ENCODE results near the gene DNAJB2. TPM values are rescaled to one million over a fixed set of nuclear protein-coding genes. Genes with fewer than 3 reads are reported as not detected.

Gene DNAJB2
- total RNA-seq, 1 experiment from 2014 or later, result 36.2 TPM

DNA sequence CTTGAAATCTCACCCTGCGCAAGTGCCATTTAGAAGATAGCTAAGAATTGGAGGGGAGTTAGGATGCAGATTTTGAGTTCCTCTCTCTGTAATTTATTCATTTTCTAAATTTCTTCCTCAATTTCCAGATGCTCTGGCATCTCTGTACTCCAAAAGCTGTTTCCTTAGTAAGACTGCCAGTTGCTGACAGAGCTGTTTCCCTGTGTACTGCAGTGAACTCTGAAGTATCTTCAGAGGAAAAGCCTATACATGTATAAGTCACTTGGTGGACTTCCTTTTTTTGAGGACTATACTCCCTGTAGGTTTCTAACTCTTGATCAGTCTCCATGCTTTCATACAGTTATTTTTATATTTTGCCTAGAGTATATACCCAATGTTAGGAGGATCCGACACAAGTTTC lies 54.9 kb downstream of the DNAJB2 start:
- no peaks in the 10 kb centered on the region for H3K79me2 ChIP-seq (ENCODE audit: insufficient read depth, low read length)
- H4K20me1 ChIP-seq (ENCODE audit: insufficient read depth), result no peaks in the 10 kb centered on the region
- intact Hi-C loops (cut with micrococcal nuclease), result no loop called here
- H3K9me3 ChIP-seq (ENCODE audit: control insufficient read depth in 1 of 2, insufficient read depth in 1 of 2, low read depth in 1 of 2, low read length in 2 of 2), result no peaks in the 10 kb centered on the region
- no peak overlapping the region for H2AFZ ChIP-seq (ENCODE audit: low read depth, low read length, poor library complexity, severe bottlenecking)
- DNase-seq (ENCODE audit: low read depth, low spot score), result no peak
- no peaks in the 10 kb centered on the region for H3K9me2 ChIP-seq (ENCODE audit: insufficient read depth)
- RAD21 ChIA-PET (ENCODE audit: low non-redundant PET in 1 of 2, low total read pairs in 2 of 2, uncharacterized antibody in 2 of 2, unreplicated experiment in 2 of 2), result no interaction called here
- POLR2A ChIA-PET, result no interaction called here
- H3K9ac ChIP-seq (ENCODE audit: low read length), result no peak overlapping the region
- no peak for ATAC-seq
- CTCF ChIA-PET, result interaction anchor here (1.0 kb wide), 1 partner anchor 39 kb away, joined by 4 read pairs; no protein-coding TSS in a partner anchor
- peaks cover 8% of the 10 kb centered on the region; the same call in 1 of the 2 replicates for H3K27me3 ChIP-seq (ENCODE audit: insufficient read depth, low read length)
- H3K4me2 ChIP-seq (ENCODE audit: low read length), result no peak overlapping the region
- no peak overlapping the region for H3K4me3 ChIP-seq (replicated peaks in 1 of 2; ENCODE audit: low read depth in 1 of 2, low read length in 2 of 2)
- H3K4me1 ChIP-seq (ENCODE audit: control insufficient read depth in 1 of 2, insufficient read depth in 2 of 2, low read length in 2 of 2), result no peaks in the 10 kb centered on the region
- H3K27ac ChIP-seq (ENCODE audit: low read depth, low read length), result no peak overlapping the region
- BruUV-seq (replicated peaks), result no TSS peak
- TF ChIP-seq CEBPB (IDR thresholded peaks at IDR 0.05; ENCODE audit: low read depth) (no peak), SIN3A (IDR thresholded peaks at IDR 0.05; ENCODE audit: low read depth) (no peak), RAD21 (IDR thresholded peaks at IDR 0.05; ENCODE audit: low read depth) (no peak)
- TF ChIP-seq, protein P1, sequence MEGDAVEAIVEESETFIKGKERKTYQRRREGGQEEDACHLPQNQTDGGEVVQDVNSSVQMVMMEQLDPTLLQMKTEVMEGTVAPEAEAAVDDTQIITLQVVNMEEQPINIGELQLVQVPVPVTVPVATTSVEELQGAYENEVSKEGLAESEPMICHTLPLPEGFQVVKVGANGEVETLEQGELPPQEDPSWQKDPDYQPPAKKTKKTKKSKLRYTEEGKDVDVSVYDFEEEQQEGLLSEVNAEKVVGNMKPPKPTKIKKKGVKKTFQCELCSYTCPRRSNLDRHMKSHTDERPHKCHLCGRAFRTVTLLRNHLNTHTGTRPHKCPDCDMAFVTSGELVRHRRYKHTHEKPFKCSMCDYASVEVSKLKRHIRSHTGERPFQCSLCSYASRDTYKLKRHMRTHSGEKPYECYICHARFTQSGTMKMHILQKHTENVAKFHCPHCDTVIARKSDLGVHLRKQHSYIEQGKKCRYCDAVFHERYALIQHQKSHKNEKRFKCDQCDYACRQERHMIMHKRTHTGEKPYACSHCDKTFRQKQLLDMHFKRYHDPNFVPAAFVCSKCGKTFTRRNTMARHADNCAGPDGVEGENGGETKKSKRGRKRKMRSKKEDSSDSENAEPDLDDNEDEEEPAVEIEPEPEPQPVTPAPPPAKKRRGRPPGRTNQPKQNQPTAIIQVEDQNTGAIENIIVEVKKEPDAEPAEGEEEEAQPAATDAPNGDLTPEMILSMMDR (IDR thresholded peaks at IDR 0.05 in 2 of 3, conservative IDR thresholded peaks at IDR 0.05 in 1 of 3; ENCODE audit: borderline replicate concordance in 1 of 3, insufficient read depth in 1 of 3, low read depth in 2 of 3, low read length in 2 of 3), result no peak
- no peaks in the 10 kb centered on the region for H3K36me3 ChIP-seq (ENCODE audit: control insufficient read depth in 1 of 2, insufficient read depth in 2 of 2, low read length in 2 of 2)

DNA sequence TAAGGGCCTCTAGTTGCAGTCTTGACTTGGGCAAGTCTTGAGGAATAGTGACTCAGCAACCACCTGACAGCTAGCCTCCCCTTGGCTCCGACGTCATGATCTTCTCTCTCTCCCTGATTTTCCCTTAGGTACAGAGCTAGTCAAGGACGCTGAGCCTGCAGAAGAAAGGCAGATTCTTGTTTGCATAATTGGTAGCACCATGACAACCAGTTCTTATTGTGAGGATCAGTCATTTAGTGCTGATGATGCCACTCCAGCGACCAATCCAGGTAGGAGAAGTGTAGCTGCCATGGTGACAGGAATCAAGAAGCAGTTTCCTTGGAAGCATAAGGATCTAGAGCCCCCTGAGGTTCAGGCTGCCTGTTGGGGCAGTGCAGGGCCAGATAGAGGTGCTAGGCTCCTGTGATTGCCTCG lies 56.2 kb downstream of the DNAJB2 start:
- Histone ChIP-seq H3K27me3 (ENCODE audit: insufficient read depth, low read length) (no peaks in the 10 kb centered on the region; the same call in 1 of the 2 replicates), H3K4me2 (ENCODE audit: low read length) (no peak overlapping the region), H3K4me1 (ENCODE audit: control insufficient read depth in 1 of 2, insufficient read depth in 2 of 2, low read length in 2 of 2) (no peaks in the 10 kb centered on the region), H3K9ac (ENCODE audit: low read length) (no peak overlapping the region), H3K79me2 (ENCODE audit: insufficient read depth, low read length) (no peaks in the 10 kb centered on the region), H3K36me3 (ENCODE audit: control insufficient read depth in 1 of 2, insufficient read depth in 2 of 2, low read length in 2 of 2) (no peaks in the 10 kb centered on the region), H4K20me1 (ENCODE audit: insufficient read depth) (no peaks in the 10 kb centered on the region), H2AFZ (ENCODE audit: low read depth, low read length, poor library complexity, severe bottlenecking) (no peak overlapping the region), H3K4me3 (replicated peaks in 1 of 2; ENCODE audit: low read depth in 1 of 2, low read length in 2 of 2) (no peak overlapping the region), H3K27ac (ENCODE audit: low read depth, low read length) (no peak overlapping the region), H3K9me3 (ENCODE audit: control insufficient read depth in 1 of 2, insufficient read depth in 1 of 2, low read depth in 1 of 2, low read length in 2 of 2) (no peaks in the 10 kb centered on the region), H3K9me2 (ENCODE audit: insufficient read depth) (no peaks in the 10 kb centered on the region)
- no TSS peak for BruUV-seq (replicated peaks)
- CTCF ChIA-PET, result interaction anchor here (0.5 kb wide), 1 partner anchor 87 kb away, joined by 7 read pairs; no protein-coding TSS in a partner anchor
- no peak for ATAC-seq
- intact Hi-C loops (cut with micrococcal nuclease), result no loop called here
- no peak for DNase-seq (ENCODE audit: low read depth, low spot score)
- POLR2A ChIA-PET, result no interaction called here
- RAD21 ChIA-PET (ENCODE audit: low non-redundant PET in 1 of 2, low total read pairs in 2 of 2, uncharacterized antibody in 2 of 2, unreplicated experiment in 2 of 2), result no interaction called here
- TF ChIP-seq POLR2AphosphoS5 (IDR thresholded peaks at IDR 0.05; ENCODE audit: low read depth, low read length), result no peak
- TF ChIP-seq CEBPB (IDR thresholded peaks at IDR 0.05; ENCODE audit: low read depth), result no peak
- TF ChIP-seq EZH2 (IDR thresholded peaks at IDR 0.05), result no peak
- TF ChIP-seq EGR1 (IDR thresholded peaks at IDR 0.05; ENCODE audit: low read depth), result no peak
- TF ChIP-seq ATF3 (IDR thresholded peaks at IDR 0.05), result no peak
- no peak for TF ChIP-seq TCF7L2 (IDR thresholded peaks at IDR 0.05; ENCODE audit: borderline replicate concordance, extremely low read depth, insufficient read depth, insufficient read length)
- no peak for TF ChIP-seq MAX (IDR thresholded peaks at IDR 0.05)
- no peak for TF ChIP-seq POLR2A (IDR thresholded peaks at IDR 0.05; ENCODE audit: borderline replicate concordance, extremely low read depth, insufficient read depth, insufficient read length)
- TF ChIP-seq RAD21 (IDR thresholded peaks at IDR 0.05; ENCODE audit: low read depth), result no peak
- TF ChIP-seq FOSL1 (IDR thresholded peaks at IDR 0.05; ENCODE audit: low read depth), result no peak
- no peak for TF ChIP-seq SIN3A (IDR thresholded peaks at IDR 0.05; ENCODE audit: low read depth)
- TF ChIP-seq CBX3 (IDR thresholded peaks at IDR 0.05; ENCODE audit: low read depth), result no peak
